H1 (cell line): ENCODE results near the gene ZSCAN22. TPM values are rescaled to one million over a fixed set of nuclear protein-coding genes. Genes with fewer than 3 reads are reported as not detected.

Experiments
- EGR1 ChIP-seq: IDR thresholded peaks from 2 replicates; pipeline ENCODE4 v1.6.1; 2011; ENCODE audit warnings: low read depth, low read length, borderline replicate concordance
- FOSL1 ChIP-seq: IDR thresholded peaks from 2 replicates; pipeline ENCODE4 v1.6.1; 2011; ENCODE audit warnings: mild to moderate bottlenecking, low read depth, low read length, moderate library complexity; ENCODE audit not compliant: insufficient read depth
- polyA plus RNA-seq, 7 experiments: library from polyadenylated mRNA; depleted of rRNA in 3 of 7; stranded (reverse) in 5 of 7; unstranded in 2 of 7; fragments of >200 nt in 5 of 7; fragments of 200-250 nt in 2 of 7; gene quantifications; 1 replicate in 5 of 7; 2 replicates in 1 of 7; 4 replicates in 1 of 7; pipeline versions ENCODE4 v1.2.1 to v1.2.3, GENCODE V29; 2011 to 2013; ENCODE audit warnings: missing spikeins in 2 of 7, mixed read lengths in 2 of 7
- total RNA-seq: library from RNA; stranded (reverse); fragmentation: NEBNext Ultra II Directional; extraction: Animal tissue kit (Norgen Biotek cat#: 25700); gene quantifications from 2 replicates; pipeline ENCODE4 v1.2.1, GENCODE V29; 2021

ZSCAN22 gene
- total and polyA plus RNA-seq, 2 of the 8 experiments (the other 6 are each of a cell fraction or from before 2014, with no cell fraction given) = 3.2 to 3.3 TPM

- TF ChIP-seq FOSL1 (no peak), EGR1 (no peak)
Measured at GRCh38 chr19:58346961-58347929, 20.5 kb downstream of the ZSCAN22 start (continued).
